OCI-LY1 (cell line): ENCODE data around the gene DIPK1B.

Experiments used
- H2AFZ ChIP-seq: fragments of 200-600 bp; sonication (generic), shearing (Covaris generic); 2 replicates; pipeline ENCODE4 v1.6.0; 2014; ENCODE audit warnings: antibody characterized with exemption, mild to moderate bottlenecking, low read length
- H3F3A ChIP-seq: fragments of 200-600 bp; sonication (generic), shearing (Covaris generic); 2 replicates; pipeline ENCODE4 v1.6.0; 2014; ENCODE audit warnings: mild to moderate bottlenecking, antibody characterized with exemption, low read length, moderate library complexity; ENCODE audit not compliant: insufficient read depth
- H3K27ac ChIP-seq: fragments of 200-600 bp; sonication (generic); 2 replicates; pipeline ENCODE4 v1.5.1; 2014; ENCODE audit warnings: low read length, mixed run types, mild to moderate bottlenecking, low read depth; ENCODE audit not compliant: poor library complexity, severe bottlenecking
- H3K27me3 ChIP-seq: fragments of 200-600 bp; sonication (generic); 2 replicates; pipeline ENCODE4 v1.6.0; 2014; ENCODE audit warnings: antibody characterized with exemption, mild to moderate bottlenecking, low read length, moderate library complexity; ENCODE audit not compliant: insufficient read depth
- H3K36me3 ChIP-seq: fragments of 200-600 bp; sonication (generic); 2 replicates; pipeline ENCODE4 v1.6.1; 2014; ENCODE audit warnings: mild to moderate bottlenecking, antibody characterized with exemption, low read length, moderate library complexity, mixed read lengths; ENCODE audit not compliant: insufficient read depth
- H3K4me1 ChIP-seq: fragments of 200-600 bp; sonication (generic); 2 replicates; pipeline ENCODE4 v1.5.1; 2014; ENCODE audit warnings: mild to moderate bottlenecking, low read length, moderate library complexity; ENCODE audit not compliant: insufficient read depth, severe bottlenecking
- H3K4me2 ChIP-seq: fragments of 200-600 bp; sonication (generic), shearing (Covaris generic); 2 replicates; pipeline ENCODE4 v1.6.1; 2014; ENCODE audit warnings: low read length
- H3K4me3 ChIP-seq: fragments of 200-600 bp; sonication (generic); 2 replicates; pipeline ENCODE4 v1.5.1; 2014; ENCODE audit warnings: low read length, low read depth, mild to moderate bottlenecking, mixed read lengths; ENCODE audit not compliant: poor library complexity, severe bottlenecking
- H3K79me2 ChIP-seq: fragments of 200-600 bp; shearing (Covaris generic); 2 replicates; pipeline ENCODE4 v1.6.1; 2016; ENCODE audit warnings: mixed run types, low read length, mixed read lengths; ENCODE audit not compliant: insufficient read depth
- H3K9ac ChIP-seq: fragments of 200-600 bp; sonication (generic), shearing (Covaris generic); 2 replicates; pipeline ENCODE4 v1.6.1; 2014; ENCODE audit warnings: mild to moderate bottlenecking, low read length, mixed read lengths
- H3K9me2 ChIP-seq: fragments of 200-600 bp; sonication (generic), shearing (Covaris generic); 2 replicates; pipeline ENCODE4 v1.6.1; 2014; ENCODE audit warnings: low read depth, mild to moderate bottlenecking, low read length, mixed read lengths
- H3K9me3 ChIP-seq: fragments of 200-600 bp; shearing (Covaris generic); 2 replicates; pipeline ENCODE4 v1.6.1; 2014; ENCODE audit warnings: low read length, mixed read lengths
- H4K20me1 ChIP-seq: fragments of 200-600 bp; sonication (generic), shearing (Covaris generic); 2 replicates; pipeline ENCODE4 v1.6.0; 2016; ENCODE audit warnings: mild to moderate bottlenecking, low read length; ENCODE audit not compliant: insufficient read depth
- EZH2 ChIP-seq: fragments of 200-600 bp; sonication (generic), shearing (Covaris generic); IDR thresholded peaks from 2 replicates; pipeline ENCODE4 v1.8.0; 2017; ENCODE audit warnings: borderline replicate concordance, mixed run types, mild to moderate bottlenecking, antibody characterized with exemption, low read length, moderate library complexity, mixed read lengths
- TF ChIP-seq, protein P1 (sequence below): fragments of 200-600 bp; sonication (generic), shearing (Covaris generic); IDR thresholded peaks from 2 replicates; pipeline ENCODE4 v1.5.1; 2017; ENCODE audit warnings: mild to moderate bottlenecking, antibody characterized with exemption, low read length, moderate library complexity, mixed read lengths

DIPK1B gene

DNA sequence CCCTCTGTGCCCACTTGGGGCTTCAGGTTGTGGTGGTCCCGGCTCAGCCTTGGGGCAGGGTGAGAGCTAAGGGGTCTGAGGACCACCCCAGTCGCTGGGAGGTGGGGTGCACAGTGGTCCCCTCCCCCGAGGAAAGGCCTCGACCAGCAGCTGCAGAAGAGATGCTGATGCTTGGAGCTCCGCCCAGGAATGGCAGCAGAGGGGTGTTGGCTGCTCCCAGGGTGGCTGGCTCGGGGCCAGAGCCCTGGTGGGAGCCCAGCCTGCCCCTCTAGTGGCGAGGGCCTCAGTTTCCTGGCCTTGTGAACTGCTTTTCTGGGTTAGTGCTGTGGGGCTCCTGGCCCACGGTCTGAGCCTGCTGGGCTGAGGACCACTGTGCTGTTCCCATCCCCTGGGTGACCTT, 1.2 kb downstream of the DIPK1B start:
- no peaks in the 10 kb centered on the region for H4K20me1 ChIP-seq
- H3K27me3 ChIP-seq = peaks cover 16% of the 10 kb centered on the region; the same call in 1 of the 2 replicates
- no peaks in the 10 kb centered on the region for H3K4me1 ChIP-seq
- TF ChIP-seq, protein P1, sequence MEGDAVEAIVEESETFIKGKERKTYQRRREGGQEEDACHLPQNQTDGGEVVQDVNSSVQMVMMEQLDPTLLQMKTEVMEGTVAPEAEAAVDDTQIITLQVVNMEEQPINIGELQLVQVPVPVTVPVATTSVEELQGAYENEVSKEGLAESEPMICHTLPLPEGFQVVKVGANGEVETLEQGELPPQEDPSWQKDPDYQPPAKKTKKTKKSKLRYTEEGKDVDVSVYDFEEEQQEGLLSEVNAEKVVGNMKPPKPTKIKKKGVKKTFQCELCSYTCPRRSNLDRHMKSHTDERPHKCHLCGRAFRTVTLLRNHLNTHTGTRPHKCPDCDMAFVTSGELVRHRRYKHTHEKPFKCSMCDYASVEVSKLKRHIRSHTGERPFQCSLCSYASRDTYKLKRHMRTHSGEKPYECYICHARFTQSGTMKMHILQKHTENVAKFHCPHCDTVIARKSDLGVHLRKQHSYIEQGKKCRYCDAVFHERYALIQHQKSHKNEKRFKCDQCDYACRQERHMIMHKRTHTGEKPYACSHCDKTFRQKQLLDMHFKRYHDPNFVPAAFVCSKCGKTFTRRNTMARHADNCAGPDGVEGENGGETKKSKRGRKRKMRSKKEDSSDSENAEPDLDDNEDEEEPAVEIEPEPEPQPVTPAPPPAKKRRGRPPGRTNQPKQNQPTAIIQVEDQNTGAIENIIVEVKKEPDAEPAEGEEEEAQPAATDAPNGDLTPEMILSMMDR = no peak
- TF ChIP-seq EZH2 = no peak
- no peaks in the 10 kb centered on the region for H3K79me2 ChIP-seq
- no peaks in the 10 kb centered on the region for H3K9me2 ChIP-seq
- H3F3A ChIP-seq = no peaks in the 10 kb centered on the region
- no peaks in the 10 kb centered on the region for H3K9me3 ChIP-seq
- H3K9ac ChIP-seq = no peak overlapping the region; the same call in 1 of the 2 replicates
- peak overlapping the region; percentile 48; the same call in 1 of the 2 replicates for H3K4me2 ChIP-seq
- no peaks in the 10 kb centered on the region for H3K36me3 ChIP-seq
- H3K4me3 ChIP-seq = peak overlapping the region; percentile 48
- H3K27ac ChIP-seq = no peak overlapping the region
- H2AFZ ChIP-seq = no peak overlapping the region

DNA sequence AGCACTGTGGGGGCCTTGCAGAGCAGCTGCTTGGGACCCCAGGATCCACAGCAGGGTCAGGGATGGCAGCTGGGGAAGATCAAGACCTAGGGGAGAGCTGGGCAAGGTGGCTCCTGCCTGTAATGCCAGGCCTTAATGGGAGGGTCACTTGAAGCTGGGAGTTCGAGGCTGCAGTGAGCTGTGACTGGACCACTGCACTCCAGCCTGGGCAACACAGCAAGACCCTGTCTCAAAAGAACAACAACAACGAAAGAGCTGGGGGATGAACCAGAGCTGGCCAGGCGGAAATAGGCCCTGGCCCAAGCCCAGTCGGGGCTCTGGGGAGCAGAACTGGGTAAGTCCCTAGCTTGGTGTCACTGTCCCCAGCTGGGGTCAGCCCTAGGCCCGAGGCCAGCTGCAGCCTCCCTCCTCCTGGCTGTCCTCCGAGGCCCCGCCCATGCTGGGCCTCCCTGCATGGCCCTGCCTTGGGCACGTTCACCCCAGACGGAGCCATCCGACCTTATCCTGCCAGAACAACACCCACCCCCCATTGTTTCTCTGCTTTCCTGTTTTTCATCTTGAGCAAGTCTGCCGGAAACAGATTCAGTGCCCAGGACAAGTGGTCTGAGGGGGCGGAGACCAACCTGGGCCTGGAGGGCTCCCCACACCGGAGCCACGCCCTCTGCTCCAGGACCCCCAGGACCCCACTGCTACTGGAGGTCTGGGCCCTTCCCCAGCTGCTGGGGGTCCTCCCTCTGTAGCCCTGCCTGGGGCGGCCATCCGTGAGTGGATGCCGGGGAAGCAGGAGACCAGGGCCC, 1.9 kb downstream of the DIPK1B start:
- no peak overlapping the region for H3K9ac ChIP-seq
- peaks cover 18% of the 10 kb centered on the region; the same call in 1 of the 2 replicates for H3K27me3 ChIP-seq
- no peaks in the 10 kb centered on the region for H3K79me2 ChIP-seq
- no peak overlapping the region for H3K27ac ChIP-seq
- H3K4me1 ChIP-seq = no peaks in the 10 kb centered on the region
- H2AFZ ChIP-seq = no peak overlapping the region
- H3K9me3 ChIP-seq = no peaks in the 10 kb centered on the region
- H3K9me2 ChIP-seq = no peaks in the 10 kb centered on the region
- no peaks in the 10 kb centered on the region for H3K36me3 ChIP-seq
- H4K20me1 ChIP-seq = no peaks in the 10 kb centered on the region
- H3F3A ChIP-seq = no peaks in the 10 kb centered on the region
- H3K4me3 ChIP-seq = no peak overlapping the region
- TF ChIP-seq, protein P1 = no peak
- TF ChIP-seq EZH2 = no peak
- H3K4me2 ChIP-seq = no peak overlapping the region

DNA sequence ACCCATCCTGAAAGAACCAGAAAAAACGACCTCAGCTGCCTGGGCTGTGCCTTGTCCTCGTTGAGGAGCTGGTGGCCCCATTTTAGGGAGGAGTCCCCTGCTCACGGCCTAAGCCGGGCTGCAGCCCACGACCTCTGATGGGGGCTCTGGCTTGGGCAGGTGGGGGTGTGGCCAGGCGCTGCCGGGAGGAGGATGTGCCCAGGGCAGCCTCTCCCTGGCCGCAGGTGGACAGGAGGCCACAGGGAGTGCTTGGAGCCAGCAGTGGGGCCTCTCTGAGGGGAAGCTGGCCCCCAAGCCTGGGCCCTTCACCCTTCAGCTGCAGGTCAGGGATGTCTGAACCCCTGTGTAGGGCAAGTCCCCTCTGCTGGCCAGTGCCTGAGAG, 2.5 kb downstream of the DIPK1B start:
- Histone ChIP-seq H3K9ac (no peak overlapping the region), H3K4me2 (no peak overlapping the region), H3K36me3 (no peaks in the 10 kb centered on the region), H4K20me1 (no peaks in the 10 kb centered on the region), H3K79me2 (no peaks in the 10 kb centered on the region), H3K27ac (no peak overlapping the region), H3F3A (no peaks in the 10 kb centered on the region), H3K4me3 (no peak overlapping the region), H2AFZ (no peak overlapping the region), H3K4me1 (no peaks in the 10 kb centered on the region), H3K9me2 (no peaks in the 10 kb centered on the region), H3K27me3 (peaks cover 18% of the 10 kb centered on the region; the same call in 1 of the 2 replicates), H3K9me3 (no peaks in the 10 kb centered on the region)
- TF ChIP-seq, protein P1 = no peak
- TF ChIP-seq EZH2 = no peak
